Breast epithelium (tissue), 4 donors: ENCODE measurements around the gene ZNF649. TPM values are rescaled to one million over a fixed set of nuclear protein-coding genes. Genes with fewer than 3 reads are reported as not detected.

ENCODE experiments used
- DNase-seq, 2 donors: peaks; one replicate each; pipeline ENCODE4 v3.0.0-alpha.2; 2019; ENCODE audit warnings: low spot score in 2 of 2
- H3K27ac ChIP-seq, 2 donors: fragments of 200-600 bp; sonication (generic) in 1 of 2; one replicate each; pipeline ENCODE4 v1.5.1; 2016 to 2019; ENCODE audit warnings: mild to moderate bottlenecking in 1 of 2
- H3K27me3 ChIP-seq, 2 donors: fragments of 200-600 bp; sonication (generic) in 1 of 2; one replicate each; pipeline versions ENCODE4 v1.5.1 to v1.6.0; 2017 to 2019; ENCODE audit warnings: control low read depth in 1 of 2, mild to moderate bottlenecking in 1 of 2
- H3K36me3 ChIP-seq: fragments of 200-600 bp; one replicate; pipeline ENCODE4 v1.5.1; 2019
- H3K4me1 ChIP-seq, 2 donors: fragments of 200-600 bp; sonication (generic); one replicate each; pipeline ENCODE4 v1.5.1; 2016 to 2019; ENCODE audit warnings: control low read depth in 1 of 2
- H3K4me3 ChIP-seq, 3 donors: fragments of 200-600 bp; sonication (generic); 1 replicate in 2 of 3; 2 replicates in 1 of 3; pipeline ENCODE4 v1.5.1; 2016 to 2019; ENCODE audit warnings: mild to moderate bottlenecking in 3 of 3, moderate library complexity in 2 of 3
- H3K9me3 ChIP-seq, 2 donors: fragments of 200-600 bp; sonication (generic) in 1 of 2; one replicate each; pipeline ENCODE4 v1.5.1; 2016 to 2019; ENCODE audit warnings: control low read depth in 1 of 2
- POLR2A ChIP-seq: fragments of 450-650 bp; IDR thresholded peaks from one replicate; pipeline ENCODE4 v1.6.1; 2016; ENCODE audit warnings: antibody characterized with exemption, mild to moderate bottlenecking, moderate library complexity
- POLR2AphosphoS5 ChIP-seq, 3 donors: sonication (generic); formaldehyde crosslinking; IDR thresholded peaks; one replicate each; pipeline ENCODE4 v1.6.1; 2017; ENCODE audit warnings: antibody characterized with exemption in 3 of 3
- intact Hi-C: fragments of 100-400 bp; cut with DNase I; formaldehyde crosslinking; loops from one replicate; pipeline ENCODE4 v1.15.1; 2023; ENCODE audit warnings: low total_unique reads
- total RNA-seq, 3 donors: library from RNA; depleted of rRNA; stranded (reverse); fragments of >200 nt; gene quantifications; one replicate each; pipeline ENCODE4 v1.1.0, GENCODE V29; 2016
- TF ChIP-seq, protein P1 (sequence below), 3 donors: fragments of 450-650 bp; IDR thresholded peaks; one replicate each; pipeline ENCODE4 v1.5.1; 2016 to 2017; ENCODE audit warnings: antibody characterized with exemption in 3 of 3, mild to moderate bottlenecking in 3 of 3, moderate library complexity in 3 of 3

ZNF649 gene
- total RNA-seq: 10 to 100 TPM; 11.7 to 22.8 (median 15.4) TPM

DNA sequence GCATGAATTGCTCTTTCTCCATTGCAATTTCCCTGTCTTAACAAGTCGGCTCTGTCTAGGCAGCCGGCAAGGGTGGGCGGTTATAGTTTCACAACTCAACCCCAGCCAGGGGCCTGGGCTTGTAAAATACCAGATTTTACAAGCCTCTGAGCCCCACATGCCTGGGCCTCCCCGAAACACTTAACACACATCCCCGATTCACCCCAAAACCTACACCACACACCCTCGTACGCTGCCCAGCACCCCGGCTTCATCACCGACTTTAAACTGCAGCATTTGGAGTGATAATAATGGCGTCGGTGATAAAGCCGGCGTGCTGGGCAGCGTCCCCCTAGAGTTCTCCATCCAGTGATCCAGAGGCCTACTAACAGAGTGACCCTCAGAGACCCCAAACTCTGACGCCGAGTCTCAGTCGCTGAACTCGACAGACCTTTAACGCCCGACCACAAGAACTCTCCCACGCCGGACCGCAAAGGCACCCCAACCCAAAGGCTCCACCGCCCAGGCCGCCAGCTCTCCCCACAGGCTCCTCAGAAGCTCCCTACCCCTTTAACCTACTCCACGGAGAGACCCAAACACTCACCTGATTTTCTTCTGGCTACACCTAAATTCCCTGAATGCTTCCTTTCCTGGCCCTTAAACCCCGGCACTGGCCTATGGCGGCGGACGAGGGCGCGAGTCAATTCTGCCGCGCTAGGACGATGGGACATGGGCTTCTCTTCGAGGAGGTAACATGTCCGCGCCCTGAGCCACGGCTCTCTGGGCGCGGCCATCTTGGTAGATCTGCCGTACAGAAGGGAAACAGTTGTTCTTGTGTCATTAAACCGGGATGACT lies at the start of gene ZNF649:
Gene ZNF649 (minus strand): TSS at position 687 of the 835 bp plus-strand sequence. CDS start 4,910 bp downstream, outside the sequence.
- peak within 1 kb of the TSS; percentile 87 to 90 for H3K27ac ChIP-seq
- TF ChIP-seq, protein P1, sequence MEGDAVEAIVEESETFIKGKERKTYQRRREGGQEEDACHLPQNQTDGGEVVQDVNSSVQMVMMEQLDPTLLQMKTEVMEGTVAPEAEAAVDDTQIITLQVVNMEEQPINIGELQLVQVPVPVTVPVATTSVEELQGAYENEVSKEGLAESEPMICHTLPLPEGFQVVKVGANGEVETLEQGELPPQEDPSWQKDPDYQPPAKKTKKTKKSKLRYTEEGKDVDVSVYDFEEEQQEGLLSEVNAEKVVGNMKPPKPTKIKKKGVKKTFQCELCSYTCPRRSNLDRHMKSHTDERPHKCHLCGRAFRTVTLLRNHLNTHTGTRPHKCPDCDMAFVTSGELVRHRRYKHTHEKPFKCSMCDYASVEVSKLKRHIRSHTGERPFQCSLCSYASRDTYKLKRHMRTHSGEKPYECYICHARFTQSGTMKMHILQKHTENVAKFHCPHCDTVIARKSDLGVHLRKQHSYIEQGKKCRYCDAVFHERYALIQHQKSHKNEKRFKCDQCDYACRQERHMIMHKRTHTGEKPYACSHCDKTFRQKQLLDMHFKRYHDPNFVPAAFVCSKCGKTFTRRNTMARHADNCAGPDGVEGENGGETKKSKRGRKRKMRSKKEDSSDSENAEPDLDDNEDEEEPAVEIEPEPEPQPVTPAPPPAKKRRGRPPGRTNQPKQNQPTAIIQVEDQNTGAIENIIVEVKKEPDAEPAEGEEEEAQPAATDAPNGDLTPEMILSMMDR (IDR thresholded peaks at IDR 0.05): no peak
- TF ChIP-seq POLR2AphosphoS5 (IDR thresholded peaks at IDR 0.05) (peak; percentile 17 to 78 (median 72)), POLR2A (peak; percentile 25)
- H3K9me3 ChIP-seq: peaks cover 24 to 30% of the 10 kb centered on the region in 2 donors
- peak; percentile 67 to 76 for DNase-seq
- intact Hi-C loops: no loop called here
- H3K27me3 ChIP-seq: peaks cover 0 to 6% of the 10 kb centered on the region in 2 donors
- peak within 1 kb of the TSS; percentile 67 to 81 (median 81) for H3K4me3 ChIP-seq
- H3K4me1 ChIP-seq: no peaks in the 10 kb centered on the region
- peaks cover 3% of the 10 kb centered on the region for H3K36me3 ChIP-seq

DNA sequence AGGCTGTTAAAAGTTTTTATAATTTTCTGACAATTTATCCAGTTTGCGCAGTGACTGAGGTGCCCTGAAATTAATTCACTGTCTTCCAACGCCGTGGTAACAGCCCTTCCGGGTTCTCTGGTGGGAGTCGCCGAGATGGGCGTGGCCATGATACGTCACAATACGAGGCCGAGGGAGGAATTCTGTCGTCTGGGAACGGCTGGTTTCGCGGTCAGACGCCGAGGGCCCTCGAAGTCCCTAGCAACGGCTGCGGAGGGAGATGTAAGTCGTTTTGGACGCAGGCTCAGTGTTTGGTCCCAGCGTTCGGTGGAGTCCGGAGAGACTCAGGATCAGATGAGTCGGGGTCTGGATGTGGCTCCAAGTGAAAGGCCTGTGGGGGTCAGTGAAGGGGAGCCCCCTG lies 44.2 kb upstream of the ZNF649 start:
- no peak for DNase-seq
- Histone ChIP-seq H3K4me3 (no peak overlapping the region), H3K9me3 (peaks cover 80 to 89% of the 10 kb centered on the region in 2 donors), H3K36me3 (peaks cover 13% of the 10 kb centered on the region), H3K27ac (no peak overlapping the region), H3K27me3 (no peaks in the 10 kb centered on the region), H3K4me1 (no peaks in the 10 kb centered on the region)
- intact Hi-C loops: no loop called here
- TF ChIP-seq, protein P1 (IDR thresholded peaks at IDR 0.05): no peak
- no peak for TF ChIP-seq POLR2A
- TF ChIP-seq POLR2AphosphoS5 (IDR thresholded peaks at IDR 0.05): no peak

DNA sequence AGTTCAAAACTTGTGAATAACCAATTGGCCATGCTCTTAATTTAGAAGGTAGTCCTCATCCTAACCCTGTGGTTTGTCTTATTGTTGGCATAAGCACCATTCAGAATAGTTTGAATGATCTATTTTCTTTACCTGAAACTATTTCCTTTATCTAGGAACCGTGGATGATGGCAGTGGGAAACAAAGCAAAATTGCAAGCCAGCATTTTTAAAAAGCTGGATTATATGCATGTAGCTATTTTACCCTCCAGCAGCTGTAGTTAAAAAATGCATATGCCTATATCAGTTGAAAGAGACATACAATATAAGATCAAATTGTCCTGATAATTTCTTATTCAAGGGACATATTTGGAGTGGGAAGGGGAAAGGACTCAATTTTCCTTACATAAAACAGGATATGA lies 41.8 kb upstream of the ZNF649 start:
- Histone ChIP-seq H3K27ac (no peak overlapping the region), H3K27me3 (no peaks in the 10 kb centered on the region), H3K9me3 (peaks cover 90 to 100% of the 10 kb centered on the region in 2 donors), H3K4me1 (no peaks in the 10 kb centered on the region), H3K36me3 (peaks cover 33% of the 10 kb centered on the region), H3K4me3 (no peak overlapping the region)
- no peak for DNase-seq
- TF ChIP-seq POLR2AphosphoS5 (IDR thresholded peaks at IDR 0.05): no peak
- TF ChIP-seq, protein P1 (IDR thresholded peaks at IDR 0.05): no peak
- no peak for TF ChIP-seq POLR2A
- intact Hi-C loops: no loop called here

- H3K4me3 ChIP-seq: peak overlapping the region in 1 of 3 donors; percentile 13
- H3K9me3 ChIP-seq: peaks cover 92 to 100% of the 10 kb centered on the region in 2 donors
- TF ChIP-seq POLR2AphosphoS5 (IDR thresholded peaks at IDR 0.05): no peak
- no peak overlapping the region for H3K27ac ChIP-seq
- H3K4me1 ChIP-seq: no peaks in the 10 kb centered on the region
- intact Hi-C loops: no loop called here
- no peaks in the 10 kb centered on the region for H3K27me3 ChIP-seq
- DNase-seq: no peak
- H3K36me3 ChIP-seq: peaks cover 46% of the 10 kb centered on the region
Observed at GRCh38 chr19:51944798-51945552, 40.2 kb upstream of the ZNF649 start.

GRCh38 chr19:51938936-51939335 lies 34.1 kb upstream of the ZNF649 start:
- Histone ChIP-seq H3K9me3 (peaks cover 82 to 100% of the 10 kb centered on the region in 2 donors), H3K36me3 (peaks cover 62% of the 10 kb centered on the region), H3K27me3 (no peaks in the 10 kb centered on the region), H3K27ac (no peak overlapping the region), H3K4me1 (no peaks in the 10 kb centered on the region), H3K4me3 (no peak overlapping the region)
- intact Hi-C loops: no loop called here
- TF ChIP-seq POLR2AphosphoS5 (IDR thresholded peaks at IDR 0.05) (no peak), POLR2A (no peak)
- TF ChIP-seq, protein P1 (IDR thresholded peaks at IDR 0.05): no peak
- DNase-seq: no peak
